Endodermal cell (in vitro differentiated cells): Measurements from ENCODE around the gene SLC5A10. TPM values are rescaled to one million over a fixed set of nuclear protein-coding genes. Genes with fewer than 3 reads are reported as not detected.
A peak's percentile ranks its signal among the peaks of the same experiment; 100 is the strongest.

Experiments
- DNase-seq: peaks from one replicate; pipeline ENCODE4 v3.0.0-alpha.2; 2017
- H3K27ac ChIP-seq: 2 replicates; pipeline ENCODE4 v1.5.1; 2013; ENCODE audit warnings: mild to moderate bottlenecking, low read depth, low read length, moderate library complexity
- H3K27me3 ChIP-seq: 2 replicates; pipeline ENCODE4 v1.6.1; 2013; ENCODE audit warnings: mild to moderate bottlenecking, low read length, moderate library complexity; ENCODE audit not compliant: insufficient read depth, control insufficient read depth, poor library complexity, severe bottlenecking
- H3K36me3 ChIP-seq: 2 replicates; pipeline ENCODE4 v1.7.0; 2013; ENCODE audit warnings: mild to moderate bottlenecking, low read length, moderate library complexity; ENCODE audit not compliant: control insufficient read depth, insufficient read depth
- H3K4me1 ChIP-seq: one replicate; pipeline ENCODE4 v1.7.0; 2013; ENCODE audit warnings: low read length; ENCODE audit not compliant: control insufficient read depth, insufficient read depth
- H3K4me3 ChIP-seq: 2 replicates; pipeline ENCODE4 v1.5.1; 2013; ENCODE audit warnings: mild to moderate bottlenecking, low read length, moderate library complexity
- H3K9ac ChIP-seq: 2 replicates; pipeline ENCODE4 v1.6.1; 2013; ENCODE audit warnings: mild to moderate bottlenecking, low read length, moderate library complexity; ENCODE audit not compliant: poor library complexity, severe bottlenecking; ENCODE audit errors: extremely low read depth
- H3K9me3 ChIP-seq: 2 replicates; pipeline ENCODE4 v1.6.1; 2013; ENCODE audit warnings: mild to moderate bottlenecking, low read length, moderate library complexity; ENCODE audit not compliant: control insufficient read depth
- H3K27ac Mint-ChIP-seq: 2 replicates; pipeline ENCODE4 v1.8.0; 2020; ENCODE audit warnings: mixed read lengths
- H3K27me3 Mint-ChIP-seq: 2 replicates; pipeline ENCODE4 v1.8.0; 2021; ENCODE audit warnings: mild to moderate bottlenecking, mixed read lengths; ENCODE audit not compliant: insufficient read depth
- H3K36me3 Mint-ChIP-seq: 2 replicates; pipeline ENCODE4 v1.8.0; 2020; ENCODE audit warnings: low read depth, mixed read lengths
- H3K4me1 Mint-ChIP-seq: 2 replicates; pipeline ENCODE4 v1.8.0; 2020; ENCODE audit warnings: mixed read lengths
- H3K4me3 Mint-ChIP-seq: 2 replicates; pipeline ENCODE4 v1.8.0; 2020; ENCODE audit warnings: mild to moderate bottlenecking, moderate library complexity, mixed read lengths
- H3K9me3 Mint-ChIP-seq: 2 replicates; pipeline ENCODE4 v1.8.0; 2020; ENCODE audit warnings: mild to moderate bottlenecking, mixed read lengths
- CTCF ChIP-seq: fragments of 200-600 bp; sonication (generic); conservative IDR thresholded peaks from 2 replicates; pipeline ENCODE4 v1.5.0; 2021; ENCODE audit warnings: antibody characterized with exemption, mild to moderate bottlenecking
- WGBS, 2 experiments: methylation state at CpG; one replicate each; pipeline versions ENCODE4 v1.1.5 to v1.1.7; 2013; ENCODE audit warnings: missing lambda C conversion rate in 2 of 2, mixed read lengths in 1 of 2; ENCODE audit not compliant: insufficient coverage in 1 of 2, insufficient read length in 1 of 2; 5-methylcytosine and 5-hydroxymethylcytosine counted together
- total RNA-seq, 2 donors: library from RNA; stranded (reverse); fragmentation: NEBNext Ultra II Directional in 1 of 2; extraction: Animal tissue kit (Norgen Biotek cat#: 25700) in 1 of 2; gene quantifications; 2 replicates in 1 of 2; 3 replicates in 1 of 2; pipeline ENCODE4 v1.2.1, GENCODE V29; 2021

SLC5A10 gene
- total RNA-seq, 2 donors from 2014 or later, result 0.11 to 0.29 TPM

- no peak overlapping the region for H3K4me3 ChIP-seq
Observed at GRCh38 chr17:18991531-18992315, 39.8 kb downstream of the SLC5A10 start.

GRCh38 chr17:18992454-18993130 lies 40.6 kb downstream of the SLC5A10 start:
- peaks cover 14% of the 10 kb centered on the region for H3K9me3 Mint-ChIP-seq
- H3K4me3 Mint-ChIP-seq, result no peak overlapping the region
- H3K27me3 Mint-ChIP-seq, result no peaks in the 10 kb centered on the region
- no peak for TF ChIP-seq CTCF
- H3K27ac Mint-ChIP-seq, result peak overlapping the region; percentile 71
- no peaks in the 10 kb centered on the region for H3K4me1 Mint-ChIP-seq
- DNase-seq, result no peak
- no peak overlapping the region for H3K9ac ChIP-seq
- H3K4me3 ChIP-seq, result no peak overlapping the region
- no peaks in the 10 kb centered on the region for H3K4me1 ChIP-seq
- H3K27ac ChIP-seq, result no peak overlapping the region
- peaks cover 32% of the 10 kb centered on the region for H3K36me3 Mint-ChIP-seq
- no peaks in the 10 kb centered on the region for H3K27me3 ChIP-seq
- WGBS, 2 experiments, result 93 to 96% methylated on average over 12 to 22 of the region's 22 CpGs
- peaks cover 17% of the 10 kb centered on the region for H3K9me3 ChIP-seq
- peaks cover 29% of the 10 kb centered on the region for H3K36me3 ChIP-seq

More at GRCh38 chr17:18991531-18992315, 39.8 kb downstream of the SLC5A10 start:
- no peaks in the 10 kb centered on the region for H3K27me3 ChIP-seq
- Mint-ChIP-seq H3K36me3 (peaks cover 32% of the 10 kb centered on the region), H3K27me3 (no peaks in the 10 kb centered on the region), H3K4me3 (no peak overlapping the region), H3K9me3 (peaks cover 12% of the 10 kb centered on the region), H3K27ac (peak overlapping the region; percentile 42), H3K4me1 (no peaks in the 10 kb centered on the region)
- DNase-seq, result no peak
- no peak for TF ChIP-seq CTCF
- H3K4me1 ChIP-seq, result no peaks in the 10 kb centered on the region
- no peak overlapping the region for H3K27ac ChIP-seq
- H3K9ac ChIP-seq, result no peak overlapping the region
- H3K9me3 ChIP-seq, result peaks cover 17% of the 10 kb centered on the region
- peaks cover 20% of the 10 kb centered on the region for H3K36me3 ChIP-seq
- WGBS, 2 experiments, result 91 to 94% methylated on average over 10 to 20 of the region's 20 CpGs

- Mint-ChIP-seq H3K36me3 (peaks cover 28% of the 10 kb centered on the region), H3K9me3 (peaks cover 14% of the 10 kb centered on the region), H3K4me1 (no peaks in the 10 kb centered on the region), H3K27me3 (no peaks in the 10 kb centered on the region), H3K4me3 (no peak overlapping the region), H3K27ac (peak overlapping the region; percentile 71)
- no peak overlapping the region for H3K4me3 ChIP-seq
- TF ChIP-seq CTCF, result no peak
- H3K27ac ChIP-seq, result no peak overlapping the region
- no peaks in the 10 kb centered on the region for H3K27me3 ChIP-seq
- no peak overlapping the region for H3K9ac ChIP-seq
- no peak for DNase-seq
- no peaks in the 10 kb centered on the region for H3K4me1 ChIP-seq
- peaks cover 29% of the 10 kb centered on the region for H3K36me3 ChIP-seq
- H3K9me3 ChIP-seq, result peaks cover 17% of the 10 kb centered on the region
- 89 to 92% methylated on average over 10 to 16 of the region's 16 CpGs for WGBS, 2 experiments
Observed at GRCh38 chr17:18993905-18994526, 42.1 kb downstream of the SLC5A10 start.
